ENCODE data around the gene PDF. TPM values are rescaled to one million over a fixed set of nuclear protein-coding genes. Genes with fewer than 3 reads are reported as not detected.
A peak's percentile ranks its signal among the peaks of the same experiment; 100 is the strongest.
"Not testable (repeated sequence)": the region's sequence is repeated elsewhere in the genome, so short reads cannot be mapped to it uniquely, and the experiment has no call there.

PDF gene
- total RNA-seq, 2 experiments from 2014 or later = 8.8 to 9.7 TPM

GRCh38 chr16:69309316-69309715 lies 21.1 kb downstream of the PDF start:
- H3K27me3 Mint-ChIP-seq = no peaks in the 10 kb centered on the region
- peaks cover 24% of the 10 kb centered on the region for H3K4me1 Mint-ChIP-seq
- CTCF ChIA-PET = no interaction called here
- peak; percentile 14 for DNase-seq
- H3K36me3 Mint-ChIP-seq (ENCODE audit: low read depth) = peaks cover 27% of the 10 kb centered on the region
- no peaks in the 10 kb centered on the region for H3K9me3 Mint-ChIP-seq
- no peak overlapping the region for H3K27ac Mint-ChIP-seq
- no peak overlapping the region for H3K4me3 Mint-ChIP-seq
- POLR2A ChIA-PET = interaction anchor here (0.9 to 1.2 kb wide), 2 partner anchors 17 to 30 kb away, joined by 3 read pairs; partner anchors contain the start of gene COG8

DNA sequence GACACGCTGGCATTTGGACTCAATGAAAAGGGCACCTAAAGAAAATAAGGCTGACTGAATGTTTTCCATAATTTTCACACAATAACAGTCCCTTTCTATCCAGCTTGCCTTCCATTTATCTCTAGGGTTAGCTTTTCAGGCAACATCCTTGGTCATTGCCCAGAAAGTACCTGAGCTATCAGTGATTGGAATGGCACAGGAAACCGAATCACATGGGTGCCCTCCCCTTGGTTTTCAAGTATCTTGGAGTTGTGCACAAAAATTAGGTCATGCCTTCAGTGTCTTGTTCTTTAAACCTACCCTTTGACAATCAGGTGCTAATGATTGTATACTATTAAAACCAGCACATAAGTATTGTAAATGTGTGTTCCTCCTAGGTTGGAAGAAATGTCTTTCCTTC lies 22.5 kb downstream of the PDF start:
- H3K27ac Mint-ChIP-seq = no peak overlapping the region
- no peak overlapping the region for H3K4me3 Mint-ChIP-seq
- CTCF ChIA-PET = no interaction called here
- no peak for DNase-seq
- POLR2A ChIA-PET = no interaction called here
- no peaks in the 10 kb centered on the region for H3K27me3 Mint-ChIP-seq
- H3K4me1 Mint-ChIP-seq = peaks cover 15% of the 10 kb centered on the region
- no peaks in the 10 kb centered on the region for H3K9me3 Mint-ChIP-seq
- H3K36me3 Mint-ChIP-seq (ENCODE audit: low read depth) = peaks cover 17% of the 10 kb centered on the region

DNA sequence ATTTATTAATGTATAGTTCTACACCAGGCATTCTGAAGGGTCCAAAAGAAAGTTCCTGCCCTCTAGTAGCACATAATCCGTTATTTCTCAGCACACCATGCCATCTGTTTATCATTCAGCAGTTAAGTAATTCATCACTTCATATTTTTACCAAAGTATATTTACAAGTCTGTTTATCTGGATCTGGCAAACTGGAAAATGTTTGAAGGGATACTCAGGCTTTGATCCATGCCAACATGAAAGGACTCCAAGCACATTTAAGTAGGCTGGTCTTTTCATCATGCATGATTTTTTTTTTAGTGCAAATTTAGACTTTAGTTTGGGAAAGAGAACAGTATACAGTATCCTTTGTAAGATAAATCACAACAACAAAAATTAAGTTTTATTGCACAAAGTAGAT lies 23.3 kb downstream of the PDF start:
- no peak overlapping the region for H3K27ac Mint-ChIP-seq
- peaks cover 12% of the 10 kb centered on the region for H3K4me1 Mint-ChIP-seq
- POLR2A ChIA-PET = no interaction called here
- H3K27me3 Mint-ChIP-seq = no peaks in the 10 kb centered on the region
- H3K36me3 Mint-ChIP-seq (ENCODE audit: low read depth) = peaks cover 15% of the 10 kb centered on the region
- no peak overlapping the region for H3K4me3 Mint-ChIP-seq
- no peaks in the 10 kb centered on the region for H3K9me3 Mint-ChIP-seq
- no peak for DNase-seq
- CTCF ChIA-PET = interaction anchor here (0.6 kb wide), 1 partner anchor 369 kb away, joined by 3 read pairs; no protein-coding TSS in a partner anchor

- peaks cover 15% of the 10 kb centered on the region for H3K36me3 Mint-ChIP-seq (ENCODE audit: low read depth)
- no peak for DNase-seq
- ChIA-PET POLR2A (interaction anchor here (0.7 kb wide), 1 partner anchor 174 kb away, joined by 3 read pairs; the partner anchor contains the start of genes CHTF8 and UTP4), CTCF (no interaction called here)
- no peak overlapping the region for H3K27ac Mint-ChIP-seq
- peaks cover 10% of the 10 kb centered on the region for H3K4me1 Mint-ChIP-seq
- no peaks in the 10 kb centered on the region for H3K27me3 Mint-ChIP-seq
- no peaks in the 10 kb centered on the region for H3K9me3 Mint-ChIP-seq
- no peak overlapping the region for H3K4me3 Mint-ChIP-seq
These were observed 24.4 kb downstream of the PDF start for GRCh38 chr16:69306031-69306430.

- no peaks in the 10 kb centered on the region for H3K9me3 Mint-ChIP-seq
- no peaks in the 10 kb centered on the region for H3K27me3 Mint-ChIP-seq
- ChIA-PET CTCF (interaction anchor here (0.9 kb wide), 1 partner anchor 152 kb away, joined by 3 read pairs; no protein-coding TSS in a partner anchor), POLR2A (interaction anchor here (0.6 kb wide), 1 partner anchor 595 kb away, joined by 3 read pairs; no protein-coding TSS in a partner anchor)
- DNase-seq = no peak
- H3K4me1 Mint-ChIP-seq = no peaks in the 10 kb centered on the region
- no peak overlapping the region for H3K27ac Mint-ChIP-seq
- peaks cover 9% of the 10 kb centered on the region for H3K36me3 Mint-ChIP-seq (ENCODE audit: low read depth)
- no peak overlapping the region for H3K4me3 Mint-ChIP-seq
These were observed 28.1 kb downstream of the PDF start for GRCh38 chr16:69302301-69302700.

DNA sequence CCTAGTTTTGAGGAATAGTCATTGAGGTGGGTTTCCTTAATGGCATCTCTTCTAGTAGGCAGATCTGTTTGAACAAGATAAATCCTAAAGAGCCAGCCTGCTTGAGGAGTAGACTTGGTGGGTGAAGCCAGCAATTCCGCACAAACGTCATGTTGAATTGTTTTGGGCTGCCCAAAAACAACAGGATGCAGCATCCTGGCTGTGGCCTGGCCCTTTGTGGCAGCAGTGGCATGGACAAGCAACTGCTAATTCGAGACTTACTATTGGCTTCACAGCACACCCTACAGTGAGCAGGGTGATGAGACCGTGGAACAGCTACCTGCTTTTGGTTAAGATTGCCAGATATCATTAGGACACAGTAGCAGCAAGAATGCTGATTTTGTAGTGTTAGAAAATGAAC lies 28.5 kb downstream of the PDF start:
- Mint-ChIP-seq H3K4me1 (no peaks in the 10 kb centered on the region), H3K9me3 (no peaks in the 10 kb centered on the region), H3K27ac (no peak overlapping the region), H3K27me3 (no peaks in the 10 kb centered on the region), H3K4me3 (no peak overlapping the region), H3K36me3 (ENCODE audit: low read depth) (peaks cover 9% of the 10 kb centered on the region)
- ChIA-PET POLR2A (no interaction called here), CTCF (interaction anchor here (0.9 to 1.2 kb wide), 2 partner anchors 152 kb away, joined by 3 read pairs; no protein-coding TSS in a partner anchor)
- no peak for DNase-seq

DNA sequence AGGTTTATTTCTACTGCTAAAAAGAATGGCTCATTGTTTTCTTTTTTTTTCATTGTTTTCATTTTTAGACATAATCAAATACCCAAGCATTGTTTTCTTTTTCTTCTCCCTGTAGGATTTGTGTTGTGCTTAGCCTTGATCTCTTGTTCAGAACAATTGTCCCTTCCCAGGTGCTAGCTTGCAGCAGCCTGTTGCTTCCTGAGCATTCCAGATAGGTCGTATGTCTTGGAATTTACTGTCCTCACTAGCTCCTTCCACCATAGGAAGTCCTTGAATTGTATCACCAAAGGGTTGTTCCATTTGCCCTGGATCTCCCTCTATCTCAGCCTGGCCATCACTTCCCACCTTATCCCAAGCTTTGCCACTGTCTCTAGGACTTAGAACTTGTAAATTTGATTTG lies 29.2 kb downstream of the PDF start:
- DNase-seq = no peak
- H3K9me3 Mint-ChIP-seq = no peaks in the 10 kb centered on the region
- H3K27ac Mint-ChIP-seq = no peak overlapping the region
- H3K27me3 Mint-ChIP-seq = no peaks in the 10 kb centered on the region
- POLR2A ChIA-PET = interaction anchor here (1.0 kb wide), 1 partner anchor 11 kb away, joined by 4 read pairs; the partner anchor contains the start of gene VPS4A
- no peaks in the 10 kb centered on the region for H3K4me1 Mint-ChIP-seq
- CTCF ChIA-PET = interaction anchor here (1.2 kb wide), 1 partner anchor 152 kb away, joined by 3 read pairs; no protein-coding TSS in a partner anchor
- H3K4me3 Mint-ChIP-seq = no peak overlapping the region
- peaks cover 9% of the 10 kb centered on the region for H3K36me3 Mint-ChIP-seq (ENCODE audit: low read depth)

DNA sequence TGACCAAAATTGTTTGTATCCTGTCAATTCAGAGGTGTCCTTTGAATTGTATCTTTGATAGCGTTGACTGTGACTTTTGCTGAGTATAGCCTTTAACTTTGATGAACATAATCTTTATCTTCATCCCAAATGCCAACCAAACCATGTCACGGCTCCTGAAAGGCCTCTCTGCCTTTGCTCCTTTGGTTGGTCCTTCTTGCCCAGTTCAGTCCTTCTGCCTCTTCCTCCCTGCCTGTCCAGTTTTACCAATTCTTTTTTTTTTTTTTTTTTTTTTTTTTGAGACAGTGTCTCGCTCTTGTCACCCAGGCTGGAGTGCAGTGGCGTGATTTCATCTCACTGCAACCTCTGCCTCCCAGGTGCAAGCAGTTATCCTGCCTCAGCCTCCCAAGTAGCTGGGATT lies 32.1 kb downstream of the PDF start:
- no peaks in the 10 kb centered on the region for H3K9me3 Mint-ChIP-seq
- H3K27ac Mint-ChIP-seq = no peak overlapping the region
- no peak overlapping the region for H3K4me3 Mint-ChIP-seq
- H3K27me3 Mint-ChIP-seq = no peaks in the 10 kb centered on the region
- DNase-seq = no peak
- ChIA-PET CTCF (interaction anchor here (0.6 kb wide), 1 partner anchor 166 kb away, joined by 3 read pairs; no protein-coding TSS in a partner anchor), POLR2A (no interaction called here)
- H3K36me3 Mint-ChIP-seq (ENCODE audit: low read depth) = peaks cover 6% of the 10 kb centered on the region
- no peaks in the 10 kb centered on the region for H3K4me1 Mint-ChIP-seq

- H3K36me3 Mint-ChIP-seq (ENCODE audit: low read depth); H3K4me3 Mint-ChIP-seq; DNase-seq; H3K27ac Mint-ChIP-seq; H3K9me3 Mint-ChIP-seq; H3K4me1 Mint-ChIP-seq; H3K27me3 Mint-ChIP-seq: not testable (repeated sequence)
- POLR2A ChIA-PET = interaction anchor here (0.6 to 0.7 kb wide), 2 partner anchors 42 to 409 kb away, joined by 3 read pairs; no protein-coding TSS in a partner anchor
- CTCF ChIA-PET = interaction anchor here (2.1 kb wide), 1 partner anchor 146 kb away, joined by 5 read pairs; no protein-coding TSS in a partner anchor
These were observed 33.6 kb downstream of the PDF start for GRCh38 chr16:69296771-69297170.

GRCh38 chr16:69294051-69294450 lies 36.3 kb downstream of the PDF start:
- no peaks in the 10 kb centered on the region for H3K36me3 Mint-ChIP-seq (ENCODE audit: low read depth)
- ChIA-PET POLR2A (no interaction called here), CTCF (interaction anchor here (0.6 kb wide), 1 partner anchor 189 kb away, joined by 4 read pairs; no protein-coding TSS in a partner anchor)
- no peaks in the 10 kb centered on the region for H3K4me1 Mint-ChIP-seq
- no peaks in the 10 kb centered on the region for H3K27me3 Mint-ChIP-seq
- H3K4me3 Mint-ChIP-seq = no peak overlapping the region
- no peaks in the 10 kb centered on the region for H3K9me3 Mint-ChIP-seq
- no peak overlapping the region for H3K27ac Mint-ChIP-seq
- DNase-seq = no peak

- H3K36me3 Mint-ChIP-seq (ENCODE audit: low read depth) = no peaks in the 10 kb centered on the region
- H3K27ac Mint-ChIP-seq = no peak overlapping the region
- H3K4me1 Mint-ChIP-seq = no peaks in the 10 kb centered on the region
- no peaks in the 10 kb centered on the region for H3K9me3 Mint-ChIP-seq
- ChIA-PET POLR2A (no interaction called here), CTCF (interaction anchor here (0.6 kb wide), 1 partner anchor 189 kb away, joined by 4 read pairs; no protein-coding TSS in a partner anchor)
- no peaks in the 10 kb centered on the region for H3K27me3 Mint-ChIP-seq
- no peak for DNase-seq
- H3K4me3 Mint-ChIP-seq = no peak overlapping the region
These were observed 37.0 kb downstream of the PDF start for GRCh38 chr16:69293401-69293800.

GRCh38 chr16:69291657-69292056 lies 38.7 kb downstream of the PDF start:
- H3K27ac Mint-ChIP-seq; H3K4me1 Mint-ChIP-seq; H3K36me3 Mint-ChIP-seq (ENCODE audit: low read depth); H3K4me3 Mint-ChIP-seq; DNase-seq; H3K9me3 Mint-ChIP-seq; POLR2A ChIA-PET; H3K27me3 Mint-ChIP-seq: not testable (repeated sequence)
- CTCF ChIA-PET = interaction anchor here (1.2 kb wide), 1 partner anchor 142 kb away, joined by 3 read pairs; no protein-coding TSS in a partner anchor

GRCh38 chr16:69286941-69287713 lies 43.3 kb downstream of the PDF start:
- Mint-ChIP-seq H3K9me3 (no peaks in the 10 kb centered on the region), H3K4me3 (no peak overlapping the region), H3K4me1 (peaks cover 2% of the 10 kb centered on the region), H3K36me3 (ENCODE audit: low read depth) (peaks cover 2% of the 10 kb centered on the region), H3K27ac (no peak overlapping the region), H3K27me3 (no peaks in the 10 kb centered on the region)
- CTCF ChIA-PET = interaction anchor here (0.7 to 7.1 kb wide), 15 partner anchors 10 to 440 kb away, joined by 3 to 103 read pairs (median 4); partner anchors contain the start of genes CHTF8 and UTP4
- no peak for DNase-seq
- POLR2A ChIA-PET = interaction anchor here (0.9 to 1.9 kb wide), 2 partner anchors 101 to 137 kb away, joined by 3 to 6 read pairs; partner anchors contain the start of gene SNTB2

All from activated CD4-positive, alpha-beta memory T cell treated with anti-CD3 and anti-CD28 coated beads, Interleukin-2, amount 10 ng/mL, durations not matched to agents 7 days and 5 days (primary cell).